ENCODE measurements around the gene C10orf105.

Gene C10orf105

DNA sequence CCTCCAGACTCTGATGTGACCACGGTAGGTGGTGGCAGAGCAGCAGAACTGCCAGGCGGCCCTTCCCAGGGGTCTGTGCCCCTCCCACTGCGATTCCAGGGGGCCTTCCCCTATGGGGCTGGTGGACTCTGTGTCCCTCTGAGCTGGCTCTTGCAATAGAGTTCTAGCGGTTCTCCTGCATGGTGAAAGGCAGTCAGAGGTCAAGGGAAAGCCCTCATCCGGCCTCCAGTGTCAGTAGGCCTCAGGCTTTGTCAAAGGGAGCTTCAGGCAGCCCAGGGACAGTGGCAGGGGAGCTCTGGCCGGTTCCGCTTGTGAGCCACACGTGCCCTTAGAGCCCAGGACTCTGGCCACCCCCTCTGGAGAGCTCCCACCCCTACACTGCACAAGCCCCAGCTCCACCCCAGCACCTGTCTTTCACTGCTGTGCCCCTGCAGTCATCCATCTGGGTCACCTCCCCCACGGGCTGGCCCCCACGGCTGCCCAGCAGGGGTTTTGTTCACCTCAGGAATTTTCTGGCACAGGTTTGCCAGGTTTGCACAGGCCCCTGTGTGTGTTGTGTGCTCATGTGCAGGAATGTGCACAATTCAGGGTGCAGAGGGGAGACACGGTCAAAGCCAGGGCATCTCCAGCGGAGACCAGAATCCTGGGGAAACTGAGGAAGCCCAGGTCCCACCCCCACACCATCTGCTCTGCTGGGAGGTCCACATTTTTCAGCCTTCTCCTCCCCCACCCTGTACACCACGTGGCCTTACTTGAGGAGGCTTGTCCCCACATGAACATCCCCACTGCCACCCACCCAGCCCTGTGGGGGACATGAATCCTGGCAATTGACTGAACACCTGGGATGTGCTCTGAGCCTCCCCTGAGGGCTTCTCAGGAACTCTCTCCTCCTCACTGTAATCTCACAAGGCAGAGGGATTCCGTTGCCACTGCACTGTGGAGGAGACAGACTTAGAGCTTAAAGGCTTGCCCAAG is 23.8 kb downstream of the C10orf105 start:
- DNase-seq (ENCODE audit: low spot score): no peak
- TF ChIP-seq CTCF (IDR thresholded peaks at IDR 0.05; ENCODE audit: extremely low read depth, missing control alignments): no peak

DNA sequence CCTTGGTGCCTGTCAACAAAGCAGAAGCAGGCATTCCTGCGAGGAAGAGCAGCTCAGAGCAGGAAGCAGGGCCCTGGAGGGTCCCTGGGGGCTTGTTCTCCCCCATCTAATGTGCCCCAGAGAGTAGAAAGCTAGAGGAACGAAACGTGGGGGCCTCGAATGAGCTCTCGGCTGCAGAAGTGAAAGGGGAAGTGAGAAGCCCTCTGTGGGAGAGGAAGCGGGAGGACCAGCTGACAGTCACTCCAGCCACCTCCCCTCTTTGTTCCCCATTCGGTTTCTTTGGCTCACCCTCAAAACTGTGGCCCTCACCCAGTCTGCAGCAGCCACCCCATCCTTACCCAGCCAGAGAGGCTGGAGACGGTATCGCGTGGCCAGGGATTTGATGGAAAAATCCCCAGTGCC is 25.0 kb downstream of the C10orf105 start:
- peak; percentile 93 for DNase-seq (ENCODE audit: low spot score)
- TF ChIP-seq CTCF (IDR thresholded peaks at IDR 0.05; ENCODE audit: extremely low read depth, missing control alignments): no peak

DNA sequence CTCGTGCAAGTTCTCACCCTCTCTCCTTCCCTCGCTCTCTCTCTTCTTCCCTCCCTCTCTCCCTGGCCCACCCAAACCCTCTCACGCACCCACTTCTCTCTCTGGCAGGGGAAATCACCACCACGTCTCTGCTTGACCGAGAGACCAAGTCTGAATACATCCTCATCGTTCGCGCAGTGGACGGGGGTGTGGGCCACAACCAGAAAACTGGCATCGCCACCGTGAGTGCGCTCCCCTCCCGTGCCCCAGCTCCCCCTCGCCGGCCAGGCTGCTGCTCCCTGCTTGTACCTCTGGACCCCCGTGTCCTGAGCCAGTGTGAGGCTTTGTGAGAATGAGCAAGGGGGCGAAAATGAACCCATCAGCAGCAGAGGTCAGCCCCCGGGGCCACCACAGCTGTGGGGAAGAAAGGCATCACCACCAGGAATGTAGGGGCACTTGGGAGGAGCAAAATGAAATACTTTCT is 25.5 kb downstream of the C10orf105 start:
- TF ChIP-seq CTCF (IDR thresholded peaks at IDR 0.05; ENCODE audit: extremely low read depth, missing control alignments): no peak
- no peak for DNase-seq (ENCODE audit: low spot score)

- no peak for DNase-seq (ENCODE audit: low spot score)
- TF ChIP-seq CTCF (IDR thresholded peaks at IDR 0.05; ENCODE audit: extremely low read depth, missing control alignments): no peak
Observed at GRCh38 chr10:71693377-71693776, 26.2 kb downstream of the C10orf105 start.

- no peak for TF ChIP-seq CTCF (IDR thresholded peaks at IDR 0.05; ENCODE audit: extremely low read depth, missing control alignments)
- no peak for DNase-seq (ENCODE audit: low spot score)
Observed at GRCh38 chr10:71692598-71693306, 26.8 kb downstream of the C10orf105 start.

- TF ChIP-seq CTCF (IDR thresholded peaks at IDR 0.05; ENCODE audit: extremely low read depth, missing control alignments): no peak
- DNase-seq (ENCODE audit: low spot score): no peak
Observed at GRCh38 chr10:71691405-71691804, 28.2 kb downstream of the C10orf105 start.

Measured in GM20000 (cell line).